Loucy (cell line): ENCODE measurements around the gene THAP4.

ENCODE experiments used
- H2AFZ ChIP-seq: fragments of 200-600 bp; sonication (generic); 2 replicates; pipeline ENCODE4 v1.6.0; 2016; ENCODE audit warnings: antibody characterized with exemption, mild to moderate bottlenecking, low read length, moderate library complexity
- H3F3A ChIP-seq: fragments of 200-600 bp; 2 replicates; pipeline ENCODE4 v1.6.0; 2016; ENCODE audit warnings: antibody characterized with exemption, low read depth, mild to moderate bottlenecking
- H3K27me3 ChIP-seq: fragments of 200-600 bp; sonication (generic); 2 replicates; pipeline ENCODE4 v1.6.1; 2014; ENCODE audit warnings: low read length, mild to moderate bottlenecking; ENCODE audit not compliant: insufficient read depth, poor library complexity, severe bottlenecking
- H3K36me3 ChIP-seq: fragments of 200-600 bp; sonication (generic); 2 replicates; pipeline ENCODE4 v1.6.1; 2016; ENCODE audit warnings: low read length; ENCODE audit not compliant: insufficient read depth
- H3K4me1 ChIP-seq: fragments of 200-600 bp; sonication (generic); 2 replicates; pipeline ENCODE4 v1.5.1; 2014; ENCODE audit warnings: low read length, mild to moderate bottlenecking; ENCODE audit not compliant: insufficient read depth, poor library complexity, severe bottlenecking
- H3K4me2 ChIP-seq: fragments of 200-600 bp; sonication (generic); 2 replicates; pipeline ENCODE4 v1.6.0; 2014; ENCODE audit warnings: antibody characterized with exemption, low read length, low read depth, mild to moderate bottlenecking; ENCODE audit not compliant: poor library complexity, severe bottlenecking
- H3K4me3 ChIP-seq: fragments of 200-600 bp; sonication (generic); 2 replicates; pipeline ENCODE4 v1.5.1; 2014; ENCODE audit warnings: low read length, mild to moderate bottlenecking, mixed read lengths; ENCODE audit not compliant: poor library complexity, severe bottlenecking
- H3K79me2 ChIP-seq: fragments of 200-600 bp; sonication (generic); 2 replicates; pipeline ENCODE4 v1.6.1; 2014; ENCODE audit warnings: low read length; ENCODE audit not compliant: insufficient read depth
- H3K9ac ChIP-seq: fragments of 200-600 bp; sonication (generic); 2 replicates; pipeline ENCODE4 v1.6.0; 2014; ENCODE audit warnings: mild to moderate bottlenecking, low read depth, low read length, moderate library complexity; ENCODE audit not compliant: poor library complexity, severe bottlenecking
- H3K9me2 ChIP-seq: fragments of 200-600 bp; sonication (generic); replicated peaks from 2 replicates; pipeline ENCODE4 v1.6.1; 2016; ENCODE audit warnings: low read depth, low read length, mixed read lengths
- H3K9me3 ChIP-seq: fragments of 200-600 bp; sonication (generic); 2 replicates; pipeline ENCODE4 v1.6.1; 2014; ENCODE audit warnings: mild to moderate bottlenecking, antibody characterized with exemption, low read length, low read depth; ENCODE audit not compliant: insufficient read depth
- H4K20me1 ChIP-seq: fragments of 200-600 bp; sonication (generic); 2 replicates; pipeline ENCODE4 v1.6.0; 2014; ENCODE audit warnings: antibody characterized with exemption, low read length, mild to moderate bottlenecking; ENCODE audit not compliant: insufficient read depth, poor library complexity, severe bottlenecking
- CTCF ChIP-seq: fragments of 200-600 bp; sonication (generic); conservative IDR thresholded peaks from 2 replicates; pipeline ENCODE4 v1.5.1; 2014; ENCODE audit warnings: mild to moderate bottlenecking, antibody characterized with exemption, low read length
- EZH2phosphoT487 ChIP-seq: fragments of 200-600 bp; IDR thresholded peaks from 2 replicates; pipeline ENCODE4 v1.6.1; 2018; ENCODE audit warnings: antibody characterized with exemption, mild to moderate bottlenecking, moderate library complexity, borderline replicate concordance

Gene THAP4

GRCh38 chr2:241582806-241583205, 54.2 kb downstream of the THAP4 start:
- Histone ChIP-seq H3K9ac (no peak overlapping the region), H3K4me2 (no peak overlapping the region), H3K36me3 (peaks cover 51% of the 10 kb centered on the region), H3F3A (no peaks in the 10 kb centered on the region), H3K9me2 (no peaks in the 10 kb centered on the region), H3K79me2 (no peaks in the 10 kb centered on the region), H3K27me3 (no peaks in the 10 kb centered on the region), H4K20me1 (no peaks in the 10 kb centered on the region), H3K4me3 (no peak overlapping the region), H2AFZ (no peak overlapping the region), H3K4me1 (peaks cover under 1% of the 10 kb centered on the region), H3K9me3 (peaks cover 13% of the 10 kb centered on the region)
- TF ChIP-seq CTCF, result no peak

GRCh38 chr2:241582328-241582727, 54.6 kb downstream of the THAP4 start:
- no peak overlapping the region for H2AFZ ChIP-seq
- H3K27me3 ChIP-seq, result no peaks in the 10 kb centered on the region
- H3K4me3 ChIP-seq, result no peak overlapping the region
- no peaks in the 10 kb centered on the region for H4K20me1 ChIP-seq
- no peak overlapping the region for H3K4me2 ChIP-seq
- no peak overlapping the region for H3K9ac ChIP-seq
- peaks cover 13% of the 10 kb centered on the region for H3K9me3 ChIP-seq
- peaks cover 6% of the 10 kb centered on the region for H3K4me1 ChIP-seq
- H3K36me3 ChIP-seq, result peaks cover 47% of the 10 kb centered on the region
- no peaks in the 10 kb centered on the region for H3F3A ChIP-seq
- H3K79me2 ChIP-seq, result no peaks in the 10 kb centered on the region
- TF ChIP-seq EZH2phosphoT487, result no peak
- TF ChIP-seq CTCF, result no peak
- no peaks in the 10 kb centered on the region for H3K9me2 ChIP-seq

GRCh38 chr2:241579281-241579680, 57.7 kb downstream of the THAP4 start:
- Histone ChIP-seq H3F3A (no peaks in the 10 kb centered on the region), H3K4me2 (no peak overlapping the region), H3K9me2 (no peaks in the 10 kb centered on the region), H3K4me3 (no peak overlapping the region), H3K79me2 (no peaks in the 10 kb centered on the region), H4K20me1 (no peaks in the 10 kb centered on the region), H3K9me3 (no peaks in the 10 kb centered on the region), H3K9ac (no peak overlapping the region), H3K4me1 (peaks cover 6% of the 10 kb centered on the region), H2AFZ (no peak overlapping the region), H3K27me3 (no peaks in the 10 kb centered on the region), H3K36me3 (peaks cover 23% of the 10 kb centered on the region; the same call in 1 of the 2 replicates)
- TF ChIP-seq CTCF (no peak), EZH2phosphoT487 (no peak)
